Ishikawa (cell line): ENCODE measurements around the gene CACNA2D4.

Experiments used
- CEBPB ChIP-seq: IDR thresholded peaks from 2 replicates; pipeline ENCODE4 v1.6.1; 2012
- CREB1 ChIP-seq: IDR thresholded peaks from 2 replicates; pipeline ENCODE4 v1.6.1; 2012; ENCODE audit warnings: low read depth
- EGR1 ChIP-seq: IDR thresholded peaks from 2 replicates; pipeline ENCODE4 v1.6.1; 2012
- EP300 ChIP-seq: IDR thresholded peaks from 2 replicates; pipeline ENCODE4 v1.6.1; 2012; ENCODE audit warnings: borderline replicate concordance
- FOXM1 ChIP-seq: IDR thresholded peaks from 2 replicates; pipeline ENCODE4 v1.6.1; 2012; ENCODE audit warnings: low read depth, borderline replicate concordance
- NFIC ChIP-seq: IDR thresholded peaks from 2 replicates; pipeline ENCODE4 v1.6.1; 2012
- RAD21 ChIP-seq: IDR thresholded peaks from 2 replicates; pipeline ENCODE4 v1.6.1; 2012; ENCODE audit warnings: low read depth
- TAF1 ChIP-seq: IDR thresholded peaks from 2 replicates; pipeline ENCODE4 v1.6.1; 2012; ENCODE audit warnings: low read depth, mild to moderate bottlenecking
- TCF12 ChIP-seq: IDR thresholded peaks from 2 replicates; pipeline ENCODE4 v1.6.1; 2012; ENCODE audit warnings: low read depth
- TEAD4 ChIP-seq: IDR thresholded peaks from 2 replicates; pipeline ENCODE4 v1.6.1; 2012
- YY1 ChIP-seq: IDR thresholded peaks from 2 replicates; pipeline ENCODE4 v1.6.1; 2012; ENCODE audit warnings: low read depth
- ZBTB7A ChIP-seq: IDR thresholded peaks from 2 replicates; pipeline ENCODE4 v1.6.1; 2012; ENCODE audit warnings: low read depth
- TF ChIP-seq, protein P1 (sequence below): IDR thresholded peaks from 2 replicates; pipeline ENCODE4 v1.6.1; 2012
- TF ChIP-seq, protein P2 (sequence below): IDR thresholded peaks from 2 replicates; pipeline ENCODE4 v1.6.1; 2012; ENCODE audit warnings: low read depth, mild to moderate bottlenecking
- TF ChIP-seq, protein P3 (sequence below): IDR thresholded peaks from 2 replicates; pipeline ENCODE4 v1.6.1; 2012

The CACNA2D4 gene

DNA sequence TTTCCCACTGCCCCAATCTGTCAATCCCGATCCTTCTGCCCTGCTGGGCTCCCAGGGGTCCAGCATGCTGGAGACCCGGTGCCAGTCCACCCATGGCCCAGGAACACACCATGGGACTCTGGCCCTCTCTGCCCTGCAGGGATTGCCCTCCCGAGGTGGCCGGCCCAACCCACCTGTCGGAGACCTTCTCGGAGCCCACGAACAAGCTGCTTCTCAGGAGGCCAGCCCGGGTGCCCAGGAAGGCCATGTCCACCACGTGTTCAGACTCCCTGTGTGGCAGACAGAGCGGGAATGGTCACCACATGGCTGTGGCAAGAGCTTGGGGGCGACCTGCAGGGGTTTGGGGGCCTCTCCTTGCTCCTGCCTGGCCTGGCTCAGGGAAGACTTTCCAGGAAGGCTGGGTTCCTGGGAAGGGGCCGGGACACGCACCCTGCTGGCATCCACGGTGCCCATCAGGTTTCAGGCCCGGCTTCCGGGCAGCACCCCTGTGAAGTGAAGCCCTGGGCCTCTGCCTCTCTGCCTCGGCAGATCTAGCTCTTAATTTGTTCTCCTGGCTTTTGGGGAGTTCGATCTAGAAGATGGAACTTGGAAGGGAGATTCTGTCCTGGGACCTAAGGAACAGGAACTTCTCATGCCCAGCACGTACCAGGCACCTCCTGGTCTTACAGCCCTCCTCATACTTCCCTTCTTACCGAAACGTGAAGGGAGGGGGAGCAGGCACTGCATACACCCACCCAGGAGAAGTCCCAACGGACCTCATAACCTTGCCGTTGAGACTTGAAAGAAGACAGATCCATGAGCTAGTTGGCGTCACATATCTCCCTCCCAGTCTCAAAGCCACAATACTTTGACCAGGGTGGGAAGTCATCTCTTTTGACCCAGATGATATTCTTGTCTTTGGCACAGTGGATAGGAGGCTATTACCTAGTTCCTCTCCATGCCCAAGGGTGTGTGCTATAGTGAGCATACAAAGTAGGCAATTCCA is 71.7 kb downstream of the CACNA2D4 start:
- TF ChIP-seq EGR1, result no peak
- TF ChIP-seq ZBTB7A, result no peak
- TF ChIP-seq EP300, result no peak
- no peak for TF ChIP-seq NFIC
- no peak for TF ChIP-seq TEAD4
- no peak for TF ChIP-seq RAD21
- TF ChIP-seq, protein P1, sequence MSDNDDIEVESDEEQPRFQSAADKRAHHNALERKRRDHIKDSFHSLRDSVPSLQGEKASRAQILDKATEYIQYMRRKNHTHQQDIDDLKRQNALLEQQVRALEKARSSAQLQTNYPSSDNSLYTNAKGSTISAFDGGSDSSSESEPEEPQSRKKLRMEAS, result no peak
- no peak for TF ChIP-seq FOXM1
- no peak for TF ChIP-seq TCF12
- TF ChIP-seq CREB1, result no peak
- TF ChIP-seq TAF1, result no peak
- TF ChIP-seq, protein P2, sequence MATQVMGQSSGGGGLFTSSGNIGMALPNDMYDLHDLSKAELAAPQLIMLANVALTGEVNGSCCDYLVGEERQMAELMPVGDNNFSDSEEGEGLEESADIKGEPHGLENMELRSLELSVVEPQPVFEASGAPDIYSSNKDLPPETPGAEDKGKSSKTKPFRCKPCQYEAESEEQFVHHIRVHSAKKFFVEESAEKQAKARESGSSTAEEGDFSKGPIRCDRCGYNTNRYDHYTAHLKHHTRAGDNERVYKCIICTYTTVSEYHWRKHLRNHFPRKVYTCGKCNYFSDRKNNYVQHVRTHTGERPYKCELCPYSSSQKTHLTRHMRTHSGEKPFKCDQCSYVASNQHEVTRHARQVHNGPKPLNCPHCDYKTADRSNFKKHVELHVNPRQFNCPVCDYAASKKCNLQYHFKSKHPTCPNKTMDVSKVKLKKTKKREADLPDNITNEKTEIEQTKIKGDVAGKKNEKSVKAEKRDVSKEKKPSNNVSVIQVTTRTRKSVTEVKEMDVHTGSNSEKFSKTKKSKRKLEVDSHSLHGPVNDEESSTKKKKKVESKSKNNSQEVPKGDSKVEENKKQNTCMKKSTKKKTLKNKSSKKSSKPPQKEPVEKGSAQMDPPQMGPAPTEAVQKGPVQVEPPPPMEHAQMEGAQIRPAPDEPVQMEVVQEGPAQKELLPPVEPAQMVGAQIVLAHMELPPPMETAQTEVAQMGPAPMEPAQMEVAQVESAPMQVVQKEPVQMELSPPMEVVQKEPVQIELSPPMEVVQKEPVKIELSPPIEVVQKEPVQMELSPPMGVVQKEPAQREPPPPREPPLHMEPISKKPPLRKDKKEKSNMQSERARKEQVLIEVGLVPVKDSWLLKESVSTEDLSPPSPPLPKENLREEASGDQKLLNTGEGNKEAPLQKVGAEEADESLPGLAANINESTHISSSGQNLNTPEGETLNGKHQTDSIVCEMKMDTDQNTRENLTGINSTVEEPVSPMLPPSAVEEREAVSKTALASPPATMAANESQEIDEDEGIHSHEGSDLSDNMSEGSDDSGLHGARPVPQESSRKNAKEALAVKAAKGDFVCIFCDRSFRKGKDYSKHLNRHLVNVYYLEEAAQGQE, result no peak
- TF ChIP-seq, protein P3, sequence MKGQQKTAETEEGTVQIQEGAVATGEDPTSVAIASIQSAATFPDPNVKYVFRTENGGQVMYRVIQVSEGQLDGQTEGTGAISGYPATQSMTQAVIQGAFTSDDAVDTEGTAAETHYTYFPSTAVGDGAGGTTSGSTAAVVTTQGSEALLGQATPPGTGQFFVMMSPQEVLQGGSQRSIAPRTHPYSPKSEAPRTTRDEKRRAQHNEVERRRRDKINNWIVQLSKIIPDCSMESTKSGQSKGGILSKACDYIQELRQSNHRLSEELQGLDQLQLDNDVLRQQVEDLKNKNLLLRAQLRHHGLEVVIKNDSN, result no peak
- TF ChIP-seq YY1, result no peak
- TF ChIP-seq CEBPB, result no peak

- TF ChIP-seq TCF12 (no peak), TAF1 (no peak), TEAD4 (no peak), YY1 (no peak), EGR1 (no peak), NFIC (no peak), RAD21 (no peak), CEBPB (no peak)
- TF ChIP-seq, protein P1, result no peak
- TF ChIP-seq, protein P2, result no peak
These were observed 72.6 kb downstream of the CACNA2D4 start for GRCh38 chr12:1845886-1846285.

- TF ChIP-seq, protein P2, result no peak
- no peak for TF ChIP-seq NFIC
- no peak for TF ChIP-seq EP300
- TF ChIP-seq, protein P3, result no peak
- no peak for TF ChIP-seq TEAD4
- TF ChIP-seq RAD21, result no peak
- no peak for TF ChIP-seq CREB1
- no peak for TF ChIP-seq YY1
- no peak for TF ChIP-seq EGR1
- no peak for TF ChIP-seq CEBPB
- no peak for TF ChIP-seq ZBTB7A
- TF ChIP-seq TAF1, result no peak
- no peak for TF ChIP-seq TCF12
- TF ChIP-seq FOXM1, result no peak
- TF ChIP-seq, protein P1, result no peak
These were observed 73.0 kb downstream of the CACNA2D4 start for GRCh38 chr12:1845427-1845826.
